Stimulated activated CD8-positive, alpha-beta memory T cell treated with anti-CD3 and anti-CD28 coated beads, Interleukin-12 subunit alpha, Interleukin-12 subunit beta, amount 100 ng/mL, for 24 hours (primary cell): ENCODE results near the gene SPAAR.
A peak's percentile ranks its signal among the peaks of the same experiment; 100 is the strongest.
"Not testable (repeated sequence)": the region's sequence is repeated elsewhere in the genome, so short reads cannot be mapped to it uniquely, and the experiment has no call there.

Experiments
- DNase-seq: peaks from one replicate; pipeline ENCODE4 v3.0.0-alpha.2; 2020; ENCODE audit errors: extremely low read depth

The SPAAR gene

GRCh38 chr9:35923598-35923926 lies 14.3 kb downstream of the SPAAR start:
- no peak for DNase-seq

- DNase-seq = no peak
Observed at GRCh38 chr9:35923927-35924763, 14.9 kb downstream of the SPAAR start.

GRCh38 chr9:35928591-35929452 lies 19.5 kb downstream of the SPAAR start:
- no peak for DNase-seq

GRCh38 chr9:35929453-35929718 lies 20.1 kb downstream of the SPAAR start:
- DNase-seq = no peak

- no peak for DNase-seq
Observed at GRCh38 chr9:35930521-35930920, 21.2 kb downstream of the SPAAR start.

- no peak for DNase-seq
Observed at GRCh38 chr9:35930989-35931388, 21.7 kb downstream of the SPAAR start.

- no peak for DNase-seq
Observed at GRCh38 chr9:35932735-35933134, 23.4 kb downstream of the SPAAR start.

- no peak for DNase-seq
Observed at GRCh38 chr9:35933550-35934067, 24.3 kb downstream of the SPAAR start.

- DNase-seq = not testable (repeated sequence)
Observed at GRCh38 chr9:35934069-35934468, 24.8 kb downstream of the SPAAR start.

- no peak for DNase-seq
Observed at GRCh38 chr9:35935261-35935660, 26.0 kb downstream of the SPAAR start.

GRCh38 chr9:35935755-35936509 lies 26.6 kb downstream of the SPAAR start:
- DNase-seq = no peak

GRCh38 chr9:35937227-35937626 lies 27.9 kb downstream of the SPAAR start:
- no peak for DNase-seq

- no peak for DNase-seq
Observed at GRCh38 chr9:35938474-35939356, 29.4 kb downstream of the SPAAR start.

- DNase-seq = no peak
Observed at GRCh38 chr9:35939679-35940250, 30.5 kb downstream of the SPAAR start.

GRCh38 chr9:35940458-35941407 lies 31.4 kb downstream of the SPAAR start:
- DNase-seq = no peak

- DNase-seq = no peak
Observed at GRCh38 chr9:35942286-35942685, 33.0 kb downstream of the SPAAR start.

- DNase-seq = no peak
Observed at GRCh38 chr9:35944173-35944572, 34.9 kb downstream of the SPAAR start.

GRCh38 chr9:35944841-35945240 lies 35.6 kb downstream of the SPAAR start:
- no peak for DNase-seq

- peak; percentile 17 for DNase-seq
Observed at GRCh38 chr9:35945341-35946018, 36.2 kb downstream of the SPAAR start.
